ENCODE measurements around the gene IFNA6. TPM values are rescaled to one million over a fixed set of nuclear protein-coding genes. Genes with fewer than 3 reads are reported as not detected.

Gene IFNA6
- total RNA-seq = not detected in 2 replicates

GRCh38 chr9:21350787-21351186 lies at the start of gene IFNA6:
Gene IFNA6 (minus strand): TSS chr9:21350887. CDS start chr9:21350887, 0 bp downstream.

GRCh38 chr9:21385131-21385670 lies 34.5 kb upstream of the IFNA6 start, which contains the start of gene IFNA2:
Gene IFNA2 (minus strand): TSS chr9:21385398. CDS start chr9:21385329, 69 bp downstream.

GRCh38 chr9:21367957-21368356 lies 17.3 kb upstream of the IFNA6 start, which contains the start of gene IFNA13:
Gene IFNA13 (minus strand): TSS chr9:21368057. CDS start chr9:21368010, 47 bp downstream.

GRCh38 chr9:21334701-21335632 lies 15.7 kb downstream of the IFNA6 start, which contains the start of gene KLHL9:
Gene KLHL9 (minus strand): TSS chr9:21335404. CDS start chr9:21334859, 545 bp downstream.

GRCh38 chr9:21305213-21305612 lies 45.5 kb downstream of the IFNA6 start, which contains the start of gene IFNA5:
Gene IFNA5 (minus strand): TSS chr9:21305313. CDS start chr9:21305256, 57 bp downstream.

Other genes with a start within 250 kb of the IFNA6 start
- gene IFNW1, start 209.1 kb downstream of the IFNA6 start, total RNA-seq = not detected in 2 replicates
- not detected in 2 replicates for gene IFNA21, start 184.2 kb downstream of the IFNA6 start, total RNA-seq
- gene IFNA4, start 163.3 kb downstream of the IFNA6 start, total RNA-seq = not detected in 2 replicates
- gene IFNA7, start 148.7 kb downstream of the IFNA6 start, total RNA-seq = not detected in 2 replicates
- not detected in 2 replicates for gene IFNA10, start 143.7 kb downstream of the IFNA6 start, total RNA-seq
- gene IFNA16, start 133.6 kb downstream of the IFNA6 start, total RNA-seq = not detected in 2 replicates
- gene IFNA17, start 122.7 kb downstream of the IFNA6 start, total RNA-seq = not detected in 2 replicates
- gene IFNA14, start 110.9 kb downstream of the IFNA6 start, total RNA-seq = not detected in 2 replicates
- gene IFNA5, start 45.6 kb downstream of the IFNA6 start, total RNA-seq = not detected in 2 replicates
- 38.0 and 50.1 TPM in 2 replicates for gene KLHL9, start 15.5 kb downstream of the IFNA6 start, total RNA-seq
- not detected in 2 replicates for gene IFNA13, start 17.2 kb upstream of the IFNA6 start, total RNA-seq
- gene IFNA2, start 34.5 kb upstream of the IFNA6 start, total RNA-seq = not detected in 2 replicates
- gene IFNA8, start 58.2 kb upstream of the IFNA6 start, total RNA-seq = not detected in 2 replicates
- not detected in 2 replicates for gene IFNA1, start 89.6 kb upstream of the IFNA6 start, total RNA-seq
- gene IFNE, start 131.4 kb upstream of the IFNA6 start, total RNA-seq = 25.8 and 61.8 TPM in 2 replicates